Stimulated activated CD8-positive, alpha-beta memory T cell treated with anti-CD3 and anti-CD28 coated beads, Interleukin-15, amount 100 ng/mL, for 1 hour (primary cell): ENCODE measurements around the gene ZNF608.

Experiments used
- DNase-seq: peaks from one replicate; pipeline ENCODE4 v3.0.0-alpha.2; 2020; ENCODE audit warnings: low read depth

Gene ZNF608, protein sequence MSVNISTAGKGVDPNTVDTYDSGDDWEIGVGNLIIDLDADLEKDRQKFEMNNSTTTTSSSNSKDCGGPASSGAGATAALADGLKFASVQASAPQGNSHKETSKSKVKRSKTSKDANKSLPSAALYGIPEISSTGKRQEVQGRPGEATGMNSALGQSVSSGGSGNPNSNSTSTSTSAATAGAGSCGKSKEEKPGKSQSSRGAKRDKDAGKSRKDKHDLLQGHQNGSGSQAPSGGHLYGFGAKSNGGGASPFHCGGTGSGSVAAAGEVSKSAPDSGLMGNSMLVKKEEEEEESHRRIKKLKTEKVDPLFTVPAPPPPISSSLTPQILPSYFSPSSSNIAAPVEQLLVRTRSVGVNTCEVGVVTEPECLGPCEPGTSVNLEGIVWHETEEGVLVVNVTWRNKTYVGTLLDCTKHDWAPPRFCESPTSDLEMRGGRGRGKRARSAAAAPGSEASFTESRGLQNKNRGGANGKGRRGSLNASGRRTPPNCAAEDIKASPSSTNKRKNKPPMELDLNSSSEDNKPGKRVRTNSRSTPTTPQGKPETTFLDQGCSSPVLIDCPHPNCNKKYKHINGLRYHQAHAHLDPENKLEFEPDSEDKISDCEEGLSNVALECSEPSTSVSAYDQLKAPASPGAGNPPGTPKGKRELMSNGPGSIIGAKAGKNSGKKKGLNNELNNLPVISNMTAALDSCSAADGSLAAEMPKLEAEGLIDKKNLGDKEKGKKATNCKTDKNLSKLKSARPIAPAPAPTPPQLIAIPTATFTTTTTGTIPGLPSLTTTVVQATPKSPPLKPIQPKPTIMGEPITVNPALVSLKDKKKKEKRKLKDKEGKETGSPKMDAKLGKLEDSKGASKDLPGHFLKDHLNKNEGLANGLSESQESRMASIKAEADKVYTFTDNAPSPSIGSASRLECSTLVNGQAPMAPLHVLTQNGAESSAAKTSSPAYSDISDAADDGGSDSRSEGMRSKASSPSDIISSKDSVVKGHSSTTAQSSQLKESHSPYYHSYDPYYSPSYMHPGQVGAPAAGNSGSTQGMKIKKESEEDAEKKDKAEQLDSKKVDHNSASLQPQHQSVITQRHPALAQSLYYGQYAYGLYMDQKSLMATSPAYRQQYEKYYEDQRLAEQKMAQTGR (N-terminal part only)

DNA sequence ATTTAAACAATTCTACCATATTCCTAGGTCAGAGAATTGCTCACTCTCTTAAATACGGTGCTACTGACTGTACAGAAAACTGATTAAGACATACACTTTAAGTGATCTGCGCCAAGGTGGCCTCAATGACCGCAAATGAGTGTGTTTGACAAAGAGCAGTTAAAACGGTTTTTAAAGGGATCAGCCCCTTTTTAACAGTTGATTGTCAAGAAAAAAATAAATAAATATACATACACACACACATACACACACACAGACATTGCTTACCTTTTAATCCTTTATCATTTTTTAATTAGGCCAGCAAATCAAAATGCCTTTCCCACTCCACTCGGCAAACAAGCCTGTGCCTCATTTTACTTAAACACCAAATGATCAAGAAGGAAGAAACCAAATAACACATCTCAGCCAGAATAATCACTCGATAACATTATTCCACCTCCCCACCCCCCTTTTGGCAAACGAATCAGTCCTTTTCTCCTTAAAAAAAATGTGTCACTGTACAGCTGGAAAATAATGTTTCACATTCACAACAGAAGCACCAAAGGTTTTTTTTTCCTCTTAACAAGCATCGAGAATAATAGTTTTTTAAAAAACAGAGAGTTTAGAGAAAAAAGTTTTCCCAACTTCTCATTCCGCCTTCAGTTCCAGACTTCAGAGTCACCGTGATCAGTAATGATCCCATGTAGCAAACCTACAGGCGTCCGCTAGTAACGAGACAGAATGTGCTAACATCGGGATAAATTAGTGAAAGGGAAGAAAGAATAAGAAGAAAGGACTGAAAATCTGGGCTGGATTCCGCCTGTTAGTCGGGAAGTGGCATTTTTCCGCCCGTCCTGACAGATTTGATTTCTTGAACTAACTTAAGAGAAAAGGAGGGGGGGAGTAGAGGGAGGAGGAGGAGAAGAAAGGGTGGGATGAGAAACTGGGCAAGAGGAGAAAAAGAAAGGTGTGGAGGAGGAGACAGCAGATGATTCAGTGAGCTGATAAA lies at the start of gene ZNF608:
ZNF608 (minus strand) TSS at position 712 of the 988 bp plus-strand sequence. CDS start 1,650 bp downstream, outside the sequence.
- no peak for DNase-seq

DNA sequence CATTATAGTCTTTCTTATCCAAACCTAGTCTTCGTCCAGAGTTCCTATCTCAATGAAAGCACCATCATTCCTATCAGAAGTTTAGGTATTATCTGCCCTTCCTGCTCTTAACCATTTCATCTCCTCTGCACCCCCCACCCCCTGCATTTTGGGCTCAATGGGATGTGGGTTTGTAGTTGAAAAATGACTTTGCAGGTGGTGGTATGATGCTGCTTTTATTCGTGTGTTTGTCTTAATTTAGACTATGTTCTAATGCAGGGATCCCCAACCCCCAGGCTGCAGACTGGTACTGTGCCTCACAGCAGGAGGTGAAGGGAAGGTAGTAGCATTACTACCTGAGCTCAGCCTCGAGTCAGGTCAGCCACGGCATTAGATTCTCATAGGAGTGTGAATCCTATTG lies 49.4 kb upstream of the ZNF608 start:
- DNase-seq, result no peak

DNA sequence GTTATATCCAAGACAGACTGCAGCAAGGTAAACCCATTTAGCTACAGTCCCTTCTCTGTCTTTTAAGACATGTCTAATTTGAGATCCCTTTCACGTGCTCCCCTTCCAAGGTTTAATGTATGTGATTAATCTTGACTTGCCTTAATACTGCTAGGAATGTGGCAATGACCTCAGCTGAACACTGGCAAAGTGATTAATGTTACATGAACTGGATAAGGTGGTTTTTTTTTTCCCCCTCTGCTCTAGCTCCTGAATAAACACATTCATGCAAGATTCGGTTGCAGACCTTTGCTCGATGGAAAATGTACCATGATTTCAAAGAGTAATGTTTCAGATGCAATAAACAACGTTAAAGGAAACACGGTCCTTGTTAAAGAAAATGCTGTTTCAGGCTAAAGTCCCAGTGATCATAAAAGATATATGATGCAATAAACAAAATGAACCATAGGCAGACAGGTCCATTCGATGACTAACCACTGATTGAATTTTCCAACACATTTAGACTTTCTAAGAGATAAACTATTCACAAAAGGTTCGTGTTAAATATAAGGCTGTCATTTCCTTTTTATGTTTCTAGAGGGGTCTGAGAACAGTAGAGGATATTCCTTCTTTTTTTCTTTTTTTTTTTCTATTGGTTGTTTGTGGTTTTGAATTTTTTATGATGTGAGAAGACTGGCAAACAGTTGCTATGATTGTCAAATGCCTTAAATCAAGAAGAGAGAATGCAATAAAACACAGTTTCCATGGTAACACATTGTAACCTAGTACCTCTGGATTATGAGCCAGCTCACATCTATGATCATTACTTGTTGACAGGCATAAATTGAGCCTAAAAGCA lies 44.7 kb upstream of the ZNF608 start:
- DNase-seq, result no peak

DNA sequence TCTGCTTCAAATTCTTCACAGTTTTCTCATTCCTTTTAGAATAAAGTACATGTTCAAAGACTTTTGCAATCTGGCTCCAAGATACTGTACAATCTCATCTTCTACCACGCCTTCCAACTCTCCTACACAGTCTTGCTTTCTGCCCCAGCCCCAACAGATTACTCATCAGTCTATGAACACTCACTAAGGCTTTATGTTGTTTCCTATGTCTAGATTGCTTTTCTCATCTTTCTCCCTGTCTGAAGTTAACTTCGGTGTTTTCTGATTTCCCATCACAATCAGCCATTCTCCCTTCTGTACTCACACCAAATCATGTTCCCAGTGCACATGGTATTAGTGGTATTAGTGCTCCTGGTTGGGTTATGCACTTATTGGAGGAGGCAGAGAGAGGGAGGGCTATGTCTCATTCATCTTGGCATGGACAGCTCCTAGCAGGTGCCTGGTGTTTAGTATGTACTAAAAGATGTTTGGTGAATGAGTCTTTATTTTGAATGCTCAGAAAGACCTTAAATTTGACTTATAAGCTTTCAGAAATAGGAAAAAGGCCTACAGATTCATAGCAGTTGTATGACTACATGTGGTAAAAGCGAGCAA lies 44.0 kb upstream of the ZNF608 start:
- no peak for DNase-seq

DNA sequence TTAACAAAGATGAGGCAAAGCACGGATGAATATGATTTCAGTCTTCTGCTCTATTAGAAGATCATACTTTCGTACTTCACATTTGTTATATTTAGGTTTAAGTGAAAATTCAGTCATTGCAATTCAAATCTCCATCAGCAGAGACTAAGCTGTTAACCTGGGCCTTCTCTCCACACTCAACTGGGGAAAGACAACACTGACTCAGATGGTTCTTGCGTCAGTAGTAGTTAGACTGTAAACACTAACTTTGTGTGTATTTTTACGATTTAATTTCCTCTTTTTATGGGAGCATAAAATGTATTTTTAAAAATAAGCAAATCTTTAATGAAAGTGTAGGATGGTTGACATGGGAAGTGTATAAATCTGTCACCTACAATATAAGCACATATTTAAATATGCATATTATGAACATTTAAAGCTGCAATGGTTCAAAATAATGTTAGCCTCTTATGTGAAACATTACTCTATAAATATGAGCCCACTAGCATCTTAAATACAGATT lies 42.7 kb upstream of the ZNF608 start:
- DNase-seq, result no peak

DNA sequence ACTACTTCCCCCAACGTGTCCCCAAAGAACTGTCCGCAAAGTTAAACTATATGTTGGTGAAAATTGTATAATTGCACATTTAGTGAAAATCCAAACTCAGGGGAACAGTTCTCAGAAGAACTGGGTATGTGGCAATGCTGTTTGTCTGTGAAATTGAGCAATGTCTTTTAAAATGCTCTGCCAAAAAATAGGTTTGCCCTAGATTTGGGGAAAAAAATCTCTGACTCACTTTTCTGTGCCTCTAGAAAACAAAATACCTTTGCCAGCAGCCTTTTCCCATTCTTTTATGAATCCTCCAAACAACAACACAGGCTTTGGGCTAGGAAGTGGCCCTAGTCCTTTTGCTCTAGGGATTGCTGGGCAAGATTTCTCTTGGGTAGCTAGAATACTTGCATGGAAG lies 37.4 kb upstream of the ZNF608 start:
- no peak for DNase-seq

DNA sequence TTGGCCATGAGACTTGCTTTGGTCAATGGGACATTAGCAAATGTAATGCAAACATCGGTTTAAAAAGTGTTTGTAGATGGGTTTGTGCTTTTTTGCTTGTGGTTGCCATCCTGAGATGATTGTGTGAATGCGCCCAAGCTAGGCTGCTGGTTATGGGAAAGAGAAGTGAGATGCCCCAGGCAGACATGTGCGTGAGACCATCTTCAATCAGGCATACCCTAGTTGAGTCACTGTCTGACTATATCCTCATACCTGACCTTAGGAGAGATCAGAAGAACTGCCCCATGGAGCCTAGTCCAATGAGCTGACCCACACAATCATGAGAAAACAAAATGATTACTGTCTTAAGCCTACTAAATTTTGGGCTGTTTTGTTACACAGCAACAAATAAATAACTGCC lies 36.8 kb upstream of the ZNF608 start:
- DNase-seq, result no peak

DNA sequence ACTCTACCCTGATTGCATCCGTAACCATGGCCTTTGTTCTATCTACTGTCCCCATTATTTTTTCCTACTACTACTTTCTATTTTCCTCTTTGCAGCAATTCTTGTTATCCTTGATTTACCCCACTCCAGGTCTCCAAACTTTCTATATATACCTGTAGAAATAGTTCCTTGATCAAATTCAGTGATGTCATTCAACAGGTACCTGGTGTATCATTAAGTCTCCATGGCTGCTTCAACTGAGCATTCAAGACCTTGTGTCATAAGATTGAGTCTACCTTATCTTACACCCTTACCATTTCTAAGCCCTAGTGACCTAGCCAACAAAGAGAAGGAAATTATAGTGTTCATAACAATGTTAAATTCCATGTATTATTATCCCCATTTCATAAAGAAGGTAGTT lies 35.8 kb upstream of the ZNF608 start:
- no peak for DNase-seq

DNA sequence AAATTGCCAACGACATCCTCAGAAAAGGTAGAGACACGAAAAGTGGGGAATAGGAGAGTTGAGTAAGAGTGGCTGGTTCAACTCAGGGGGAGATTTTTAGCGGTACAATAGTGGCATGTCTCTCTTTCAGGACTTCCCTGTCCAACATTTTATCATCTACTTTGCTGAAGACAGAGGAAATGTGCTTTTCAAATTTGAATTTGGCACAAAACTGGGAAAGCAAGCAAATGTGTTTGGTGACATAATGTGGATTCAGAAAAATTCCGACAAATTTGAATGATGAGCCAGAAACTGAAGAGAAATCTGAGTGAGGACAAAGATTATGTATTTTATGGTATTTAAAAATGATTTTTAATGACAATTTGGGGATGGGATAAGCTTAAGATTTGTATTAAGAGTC lies 33.6 kb upstream of the ZNF608 start:
- no peak for DNase-seq

DNA sequence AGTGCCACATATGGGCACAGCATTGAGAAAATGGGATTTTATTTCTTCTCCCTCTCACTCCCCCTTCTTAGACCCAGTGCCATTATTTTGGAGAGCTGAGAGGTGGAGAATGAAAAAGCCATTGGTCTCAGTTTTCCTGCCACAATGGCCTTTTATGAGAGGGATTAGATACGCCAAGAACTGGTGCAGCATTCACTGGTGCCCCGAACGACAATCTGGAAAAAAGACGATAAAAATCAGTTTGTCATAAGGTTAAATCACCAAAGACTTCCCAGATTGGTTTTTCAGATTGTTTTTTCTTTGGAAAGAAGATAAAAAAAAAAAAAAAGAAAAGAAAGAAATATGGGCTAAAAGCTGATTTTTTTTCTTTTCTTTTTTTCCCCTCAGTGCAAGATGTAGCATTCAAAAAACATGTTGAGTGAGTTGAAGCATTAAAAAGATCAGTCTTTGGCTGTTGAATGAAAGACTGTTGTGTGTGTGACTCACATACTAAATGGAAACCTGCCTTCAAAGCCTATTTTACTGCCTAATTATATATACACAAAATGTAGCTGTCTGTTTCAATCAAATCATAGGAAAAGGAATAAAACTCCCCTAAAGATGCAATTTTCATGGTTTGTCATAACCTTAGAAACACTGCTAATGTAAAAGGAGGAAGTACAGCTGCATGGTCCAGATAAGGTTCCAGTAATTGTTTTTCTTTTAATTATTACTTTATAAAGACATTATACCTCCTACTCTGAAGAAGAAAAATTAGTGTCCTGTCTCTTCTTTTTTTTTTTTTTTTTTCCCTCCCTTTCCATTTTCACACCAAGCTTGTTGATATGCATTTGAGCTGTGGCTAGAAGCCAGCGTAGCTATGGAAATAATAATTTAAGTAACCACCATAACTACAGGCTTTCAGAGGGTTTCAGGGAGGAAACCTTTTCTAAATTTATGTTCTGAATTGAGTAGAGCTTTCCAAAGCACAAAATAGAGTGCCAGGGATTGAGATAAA lies 27.2 kb upstream of the ZNF608 start:
- no peak for DNase-seq

DNA sequence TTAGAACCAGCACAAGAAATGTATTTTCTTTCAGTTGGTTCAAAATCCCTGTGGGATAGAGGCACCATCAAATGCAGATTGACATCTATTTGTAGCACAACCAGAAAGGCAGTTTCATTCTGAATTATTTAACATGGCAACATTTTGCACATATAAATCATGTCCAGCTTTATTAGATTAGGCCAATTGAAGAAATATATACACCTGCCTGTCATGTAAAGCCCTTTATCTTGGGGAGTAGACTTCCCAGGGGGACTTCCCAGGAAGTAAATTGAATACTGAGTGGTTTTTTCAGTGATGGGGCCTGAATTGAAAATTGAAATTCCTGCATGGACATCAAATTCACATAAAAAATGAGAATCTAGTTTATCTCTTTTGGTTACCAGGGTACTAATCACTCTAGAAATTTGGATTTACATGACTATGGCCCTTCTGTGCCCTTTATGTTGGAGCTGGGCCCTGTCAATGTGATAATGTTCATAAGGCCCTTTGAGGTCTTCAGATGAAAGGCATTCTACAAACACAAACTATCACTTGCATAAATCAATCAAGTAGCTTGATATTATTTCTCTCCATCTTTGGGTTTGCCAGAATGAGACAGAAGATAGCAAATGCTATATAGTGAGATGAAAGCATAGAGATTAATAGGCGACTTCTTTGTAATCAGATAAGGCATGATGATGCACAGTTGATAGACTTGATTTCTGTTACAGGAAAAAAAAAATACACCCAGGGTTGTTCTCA lies 26.2 kb upstream of the ZNF608 start:
- DNase-seq, result no peak

DNA sequence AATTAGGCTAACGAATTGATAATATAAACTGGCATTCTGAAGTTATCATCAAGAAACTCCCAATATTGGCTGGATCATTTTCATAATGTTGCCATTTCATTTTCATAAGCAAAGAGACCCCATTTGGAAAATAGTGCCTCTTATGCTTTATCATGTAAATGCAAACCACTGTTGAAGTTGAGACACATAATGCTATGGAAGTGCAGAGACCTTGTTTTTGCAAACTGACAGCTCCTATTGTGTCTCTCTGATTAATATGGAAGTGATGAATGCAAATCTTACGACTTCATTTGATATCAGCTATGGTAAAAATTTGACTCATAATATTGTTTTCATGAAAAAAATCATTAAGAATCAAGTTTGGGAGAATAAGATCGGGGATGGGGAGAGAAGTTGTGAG lies 25.3 kb upstream of the ZNF608 start:
- no peak for DNase-seq

DNA sequence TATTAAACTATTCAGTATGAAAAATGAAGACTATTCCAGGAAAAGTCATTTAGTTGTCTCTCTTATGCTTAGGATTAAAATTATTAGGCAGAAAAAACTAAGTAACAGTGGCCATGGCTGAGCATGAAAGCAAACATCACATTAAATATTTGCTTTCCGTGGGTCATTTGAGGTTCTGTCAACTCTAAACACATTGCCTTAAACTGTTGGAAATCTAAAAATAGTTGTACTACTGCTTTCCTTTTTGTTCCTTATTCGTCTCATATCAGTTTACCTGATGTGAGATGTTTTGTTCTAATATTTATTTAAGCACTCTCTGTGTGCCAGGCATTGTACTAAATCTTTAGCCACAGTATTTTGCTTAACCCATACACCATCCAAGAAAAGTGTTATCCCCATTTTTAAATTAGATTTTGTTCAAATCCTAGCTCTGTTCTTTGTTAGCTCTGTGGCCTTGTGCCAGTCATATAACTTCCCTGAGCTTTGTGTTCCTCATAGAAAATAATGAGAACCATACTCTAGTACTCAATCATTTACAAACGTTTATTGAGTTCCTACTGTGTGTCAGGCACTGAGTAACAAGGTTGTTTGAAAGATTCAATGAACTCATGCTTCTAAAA lies 18.7 kb upstream of the ZNF608 start:
- no peak for DNase-seq

DNA sequence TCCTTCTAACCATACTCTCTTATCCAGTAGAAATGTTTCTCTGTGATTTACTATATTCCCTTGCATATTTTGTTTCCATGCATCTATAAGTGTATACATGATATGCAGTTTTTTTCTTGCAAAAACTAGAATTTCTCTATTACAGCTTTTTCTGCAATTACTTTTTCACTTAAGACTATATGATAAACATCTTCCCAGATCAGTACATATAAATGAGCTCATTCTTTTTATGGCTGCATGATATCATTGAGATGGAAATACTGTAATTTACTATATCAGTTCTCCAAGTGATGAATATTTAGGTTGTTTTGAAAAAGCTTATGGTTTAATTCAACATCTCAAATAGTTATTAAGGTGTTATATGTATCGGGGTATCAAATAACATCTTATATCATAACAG lies 18.1 kb upstream of the ZNF608 start:
- DNase-seq, result no peak

DNA sequence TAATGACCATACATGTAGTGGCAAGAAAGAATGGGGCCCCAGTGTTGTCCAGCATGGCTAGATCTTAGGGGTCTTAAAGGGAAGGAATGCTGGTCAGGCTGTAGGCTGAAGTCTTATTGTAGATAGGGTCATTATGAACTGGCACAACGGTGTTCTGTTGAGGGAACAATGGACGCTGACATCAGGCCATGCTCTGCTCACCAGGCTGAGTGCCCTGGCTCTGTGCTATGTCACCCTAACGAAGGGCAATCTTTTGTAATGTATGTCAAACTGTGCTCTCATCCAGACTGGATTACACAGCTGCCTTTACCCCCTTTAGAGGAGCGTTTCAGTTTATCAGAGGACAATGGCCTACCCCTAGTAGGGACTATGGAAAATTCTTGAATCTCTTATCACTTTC lies 14.6 kb upstream of the ZNF608 start:
- no peak for DNase-seq

DNA sequence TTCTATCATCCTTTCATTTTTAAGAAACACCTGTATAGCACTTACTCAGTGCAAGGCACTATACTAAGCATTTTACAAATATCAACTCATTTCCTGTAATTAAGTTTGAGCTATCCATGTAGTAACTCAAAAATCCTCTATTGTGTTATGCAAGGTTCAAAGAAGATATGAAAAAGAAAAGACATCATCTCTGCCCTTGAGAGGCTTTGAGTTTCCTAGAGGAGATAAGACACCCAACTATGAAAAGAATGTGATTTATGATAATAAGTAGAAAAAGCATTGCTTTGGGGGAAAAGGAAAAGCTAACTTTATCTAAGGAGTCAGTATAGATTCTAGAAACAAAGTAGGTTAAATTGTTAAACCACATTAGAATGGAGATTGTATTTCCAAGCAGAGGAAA lies 14.2 kb upstream of the ZNF608 start:
- no peak for DNase-seq

DNA sequence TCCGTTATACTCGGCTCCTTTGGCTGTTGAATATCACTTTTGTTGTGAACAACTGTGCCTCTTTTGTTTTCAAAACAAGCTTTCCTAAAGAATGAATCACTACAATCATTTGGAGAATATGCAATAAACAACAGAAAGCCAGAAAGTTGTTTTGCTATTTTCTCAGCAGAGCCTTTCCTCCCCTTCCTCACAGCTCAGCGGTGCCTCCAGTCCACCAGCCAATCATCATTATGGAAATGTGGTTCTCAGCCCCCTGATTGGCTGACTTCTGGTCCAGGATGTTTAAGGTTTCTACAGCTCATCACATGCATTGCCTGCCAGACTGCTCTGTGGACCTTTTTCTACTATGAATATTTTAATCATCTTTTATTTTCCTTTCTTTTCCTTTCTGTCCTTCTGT lies 9.1 kb upstream of the ZNF608 start:
- no peak for DNase-seq

DNA sequence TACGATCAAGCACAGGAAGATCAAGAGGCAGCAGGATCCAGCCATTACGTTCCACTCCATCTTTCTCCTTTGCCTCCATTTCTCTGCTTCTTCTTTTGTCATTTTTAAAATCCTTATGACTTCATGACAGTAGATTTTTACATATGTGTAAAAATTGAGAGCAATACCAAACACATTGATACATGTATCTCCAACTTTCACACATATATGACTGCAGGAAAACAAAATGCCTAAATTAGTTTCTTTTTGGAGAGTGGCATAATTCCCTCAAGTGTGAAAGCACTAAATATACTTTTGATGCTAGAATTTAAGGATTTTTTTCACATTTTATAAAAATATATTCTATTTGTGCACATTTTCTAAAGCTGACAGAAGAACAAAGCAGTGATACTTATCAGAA lies 8.6 kb upstream of the ZNF608 start:
- DNase-seq, result no peak
